ENCODE data around the gene ARHGAP24. TPM values are rescaled to one million over a fixed set of nuclear protein-coding genes. Genes with fewer than 3 reads are reported as not detected.
A peak's percentile ranks its signal among the peaks of the same experiment; 100 is the strongest.

The ARHGAP24 gene
- 34.2 and 69.2 TPM in 2 replicates for total RNA-seq

GRCh38 chr4:85474818-85475630 lies at the start of gene ARHGAP24:
Gene ARHGAP24 (plus strand): TSS chr4:85475150.
- DNase-seq (ENCODE audit: extremely low read depth, low read depth, low spot score): peak; percentile 41

- no peak for DNase-seq (ENCODE audit: extremely low read depth, low read depth, low spot score)
Measured at GRCh38 chr4:85426366-85426765, 48.6 kb upstream of the ARHGAP24 start.

- DNase-seq (ENCODE audit: extremely low read depth, low read depth, low spot score): no peak
Measured at GRCh38 chr4:85427123-85427522, 47.8 kb upstream of the ARHGAP24 start.

GRCh38 chr4:85430226-85430625 lies 44.7 kb upstream of the ARHGAP24 start:
- DNase-seq (ENCODE audit: extremely low read depth, low read depth, low spot score): no peak

- DNase-seq (ENCODE audit: extremely low read depth, low read depth, low spot score): no peak
Measured at GRCh38 chr4:85430697-85431096, 44.3 kb upstream of the ARHGAP24 start.

- no peak for DNase-seq (ENCODE audit: extremely low read depth, low read depth, low spot score)
Measured at GRCh38 chr4:85431156-85431555, 43.8 kb upstream of the ARHGAP24 start.

GRCh38 chr4:85431881-85432485 lies 43.0 kb upstream of the ARHGAP24 start:
- DNase-seq (ENCODE audit: extremely low read depth, low read depth, low spot score): no peak

- no peak for DNase-seq (ENCODE audit: extremely low read depth, low read depth, low spot score)
Measured at GRCh38 chr4:85445050-85445639, 29.8 kb upstream of the ARHGAP24 start.

GRCh38 chr4:85446141-85446861 lies 28.6 kb upstream of the ARHGAP24 start:
- no peak for DNase-seq (ENCODE audit: extremely low read depth, low read depth, low spot score)

GRCh38 chr4:85448906-85449890 lies 25.8 kb upstream of the ARHGAP24 start:
- no peak for DNase-seq (ENCODE audit: extremely low read depth, low read depth, low spot score)

GRCh38 chr4:85452058-85452731 lies 22.8 kb upstream of the ARHGAP24 start:
- DNase-seq (ENCODE audit: extremely low read depth, low read depth, low spot score): no peak

- DNase-seq (ENCODE audit: extremely low read depth, low read depth, low spot score): no peak
Measured at GRCh38 chr4:85455942-85456341, 19.0 kb upstream of the ARHGAP24 start.

- DNase-seq (ENCODE audit: extremely low read depth, low read depth, low spot score): no peak
Measured at GRCh38 chr4:85457752-85458467, 17.0 kb upstream of the ARHGAP24 start.

- no peak for DNase-seq (ENCODE audit: extremely low read depth, low read depth, low spot score)
Measured at GRCh38 chr4:85459736-85460135, 15.2 kb upstream of the ARHGAP24 start.

- no peak for DNase-seq (ENCODE audit: extremely low read depth, low read depth, low spot score)
Measured at GRCh38 chr4:85474356-85474755, 594 bp upstream of the ARHGAP24 start.

GRCh38 chr4:85475631-85476233 lies 782 bp downstream of the ARHGAP24 start:
- DNase-seq (ENCODE audit: extremely low read depth, low read depth, low spot score): no peak

GRCh38 chr4:85476381-85476780 lies 1.4 kb downstream of the ARHGAP24 start:
- DNase-seq (ENCODE audit: extremely low read depth, low read depth, low spot score): no peak

GRCh38 chr4:85477534-85477933 lies 2.6 kb downstream of the ARHGAP24 start:
- no peak for DNase-seq (ENCODE audit: extremely low read depth, low read depth, low spot score)
